Measurements from ENCODE around the gene RBPJL. TPM values are rescaled to one million over a fixed set of nuclear protein-coding genes. Genes with fewer than 3 reads are reported as not detected.

Gene RBPJL
- total RNA-seq, 1 experiment from 2014 or later, result not detected

- H2AFZ ChIP-seq (ENCODE audit: low read depth, low read length, poor library complexity, severe bottlenecking), result no peak overlapping the region
- H3K4me1 ChIP-seq (ENCODE audit: control insufficient read depth in 1 of 2, insufficient read depth in 2 of 2, low read length in 2 of 2), result peaks cover 0 to 10% of the 10 kb centered on the region in 2 experiments; a peak in 2 of 4 replicates
- intact Hi-C loops (cut with micrococcal nuclease), result no loop called here
These were observed 6.9 kb upstream of the RBPJL start for GRCh38 chr20:45299786-45300185.

More at GRCh38 chr20:45299786-45300185, 6.9 kb upstream of the RBPJL start:
- no peaks in the 10 kb centered on the region for H3K79me2 ChIP-seq (ENCODE audit: insufficient read depth, low read length)
- no peak overlapping the region for H3K4me2 ChIP-seq (ENCODE audit: low read length)
- no peak overlapping the region for H3K27ac ChIP-seq (ENCODE audit: low read depth, low read length)
- no TSS peak for BruUV-seq (replicated peaks)
- H4K20me1 ChIP-seq (ENCODE audit: insufficient read depth), result no peaks in the 10 kb centered on the region
- POLR2A ChIA-PET, result no interaction called here
- no peaks in the 10 kb centered on the region for H3K27me3 ChIP-seq (ENCODE audit: insufficient read depth, low read length)
- no peak for TF ChIP-seq ELF1 (IDR thresholded peaks at IDR 0.05; ENCODE audit: borderline replicate concordance, low read depth)
- TF ChIP-seq JUND (IDR thresholded peaks at IDR 0.05), result no peak
- TF ChIP-seq, protein P1, sequence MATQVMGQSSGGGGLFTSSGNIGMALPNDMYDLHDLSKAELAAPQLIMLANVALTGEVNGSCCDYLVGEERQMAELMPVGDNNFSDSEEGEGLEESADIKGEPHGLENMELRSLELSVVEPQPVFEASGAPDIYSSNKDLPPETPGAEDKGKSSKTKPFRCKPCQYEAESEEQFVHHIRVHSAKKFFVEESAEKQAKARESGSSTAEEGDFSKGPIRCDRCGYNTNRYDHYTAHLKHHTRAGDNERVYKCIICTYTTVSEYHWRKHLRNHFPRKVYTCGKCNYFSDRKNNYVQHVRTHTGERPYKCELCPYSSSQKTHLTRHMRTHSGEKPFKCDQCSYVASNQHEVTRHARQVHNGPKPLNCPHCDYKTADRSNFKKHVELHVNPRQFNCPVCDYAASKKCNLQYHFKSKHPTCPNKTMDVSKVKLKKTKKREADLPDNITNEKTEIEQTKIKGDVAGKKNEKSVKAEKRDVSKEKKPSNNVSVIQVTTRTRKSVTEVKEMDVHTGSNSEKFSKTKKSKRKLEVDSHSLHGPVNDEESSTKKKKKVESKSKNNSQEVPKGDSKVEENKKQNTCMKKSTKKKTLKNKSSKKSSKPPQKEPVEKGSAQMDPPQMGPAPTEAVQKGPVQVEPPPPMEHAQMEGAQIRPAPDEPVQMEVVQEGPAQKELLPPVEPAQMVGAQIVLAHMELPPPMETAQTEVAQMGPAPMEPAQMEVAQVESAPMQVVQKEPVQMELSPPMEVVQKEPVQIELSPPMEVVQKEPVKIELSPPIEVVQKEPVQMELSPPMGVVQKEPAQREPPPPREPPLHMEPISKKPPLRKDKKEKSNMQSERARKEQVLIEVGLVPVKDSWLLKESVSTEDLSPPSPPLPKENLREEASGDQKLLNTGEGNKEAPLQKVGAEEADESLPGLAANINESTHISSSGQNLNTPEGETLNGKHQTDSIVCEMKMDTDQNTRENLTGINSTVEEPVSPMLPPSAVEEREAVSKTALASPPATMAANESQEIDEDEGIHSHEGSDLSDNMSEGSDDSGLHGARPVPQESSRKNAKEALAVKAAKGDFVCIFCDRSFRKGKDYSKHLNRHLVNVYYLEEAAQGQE (IDR thresholded peaks at IDR 0.05; ENCODE audit: low read depth), result no peak
- no peak for TF ChIP-seq CBX3 (IDR thresholded peaks at IDR 0.05; ENCODE audit: low read depth)
- no peak for TF ChIP-seq RAD21 (IDR thresholded peaks at IDR 0.05; ENCODE audit: low read depth)
- TF ChIP-seq CTCF (IDR thresholded peaks at IDR 0.05 in 2 of 3, conservative IDR thresholded peaks at IDR 0.05 in 1 of 3; ENCODE audit: borderline replicate concordance in 1 of 3, insufficient read depth in 1 of 3, low read depth in 2 of 3, low read length in 2 of 3), result no peak
- TF ChIP-seq EZH2 (IDR thresholded peaks at IDR 0.05), result no peak
- TF ChIP-seq ZFX (IDR thresholded peaks at IDR 0.05), result no peak
- no peak for TF ChIP-seq CEBPB (IDR thresholded peaks at IDR 0.05; ENCODE audit: low read depth)
- TF ChIP-seq EZH2phosphoT487 (IDR thresholded peaks at IDR 0.05; ENCODE audit: borderline replicate concordance), result no peak
- TF ChIP-seq MAX (IDR thresholded peaks at IDR 0.05), result no peak
- no peak for TF ChIP-seq ZNF274 (IDR thresholded peaks at IDR 0.05; ENCODE audit: low read depth, low read length)
- TF ChIP-seq EGR1 (IDR thresholded peaks at IDR 0.05; ENCODE audit: low read depth), result no peak
- TF ChIP-seq YY1 (IDR thresholded peaks at IDR 0.05; ENCODE audit: extremely low read depth, insufficient replicate concordance, low read depth, low read length), result no peak
- no peak for TF ChIP-seq SP1 (IDR thresholded peaks at IDR 0.05; ENCODE audit: low read depth)
- no peak for TF ChIP-seq FOSL1 (IDR thresholded peaks at IDR 0.05; ENCODE audit: low read depth)
- TF ChIP-seq, protein P2, sequence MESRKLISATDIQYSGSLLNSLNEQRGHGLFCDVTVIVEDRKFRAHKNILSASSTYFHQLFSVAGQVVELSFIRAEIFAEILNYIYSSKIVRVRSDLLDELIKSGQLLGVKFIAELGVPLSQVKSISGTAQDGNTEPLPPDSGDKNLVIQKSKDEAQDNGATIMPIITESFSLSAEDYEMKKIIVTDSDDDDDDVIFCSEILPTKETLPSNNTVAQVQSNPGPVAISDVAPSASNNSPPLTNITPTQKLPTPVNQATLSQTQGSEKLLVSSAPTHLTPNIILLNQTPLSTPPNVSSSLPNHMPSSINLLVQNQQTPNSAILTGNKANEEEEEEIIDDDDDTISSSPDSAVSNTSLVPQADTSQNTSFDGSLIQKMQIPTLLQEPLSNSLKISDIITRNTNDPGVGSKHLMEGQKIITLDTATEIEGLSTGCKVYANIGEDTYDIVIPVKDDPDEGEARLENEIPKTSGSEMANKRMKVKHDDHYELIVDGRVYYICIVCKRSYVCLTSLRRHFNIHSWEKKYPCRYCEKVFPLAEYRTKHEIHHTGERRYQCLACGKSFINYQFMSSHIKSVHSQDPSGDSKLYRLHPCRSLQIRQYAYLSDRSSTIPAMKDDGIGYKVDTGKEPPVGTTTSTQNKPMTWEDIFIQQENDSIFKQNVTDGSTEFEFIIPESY (IDR thresholded peaks at IDR 0.05; ENCODE audit: extremely low read depth, insufficient replicate concordance, low read length), result no peak
- DNase-seq (ENCODE audit: low read depth, low spot score), result no peak
- CTCF ChIA-PET, result interaction anchor here (1.9 kb wide), 1 partner anchor 8 kb away, joined by 28 read pairs; no protein-coding TSS in a partner anchor
- no peaks in the 10 kb centered on the region; a peak in 1 of 4 replicates for H3K9me3 ChIP-seq (ENCODE audit: control insufficient read depth in 1 of 2, insufficient read depth in 1 of 2, low read depth in 1 of 2, low read length in 2 of 2)
- RAD21 ChIA-PET (ENCODE audit: low non-redundant PET in 1 of 2, low total read pairs in 2 of 2, uncharacterized antibody in 2 of 2, unreplicated experiment in 2 of 2), result interaction anchor here in 1 of 2 experiments (0.7 kb wide), 1 partner anchor 191 kb away, joined by 3 read pairs; no protein-coding TSS in a partner anchor
- ATAC-seq, result no peak
- no peaks in the 10 kb centered on the region for H3K9me2 ChIP-seq (ENCODE audit: insufficient read depth)
- no peak overlapping the region for H3K9ac ChIP-seq (ENCODE audit: low read length)
- H3K36me3 ChIP-seq (ENCODE audit: control insufficient read depth in 1 of 2, insufficient read depth in 2 of 2, low read length in 2 of 2), result no peaks in the 10 kb centered on the region
- H3K4me3 ChIP-seq (replicated peaks in 1 of 2; ENCODE audit: low read depth in 1 of 2, low read length in 2 of 2), result no peak overlapping the region
